ENCODE data around the gene SLIT3.

SLIT3 gene

GRCh38 chr5:168944004-168944403, 356.9 kb downstream of the SLIT3 start:
- no peak overlapping the region for H3K4me3 ChIP-seq (ENCODE audit: low read depth, low read length)
- no peak for TF ChIP-seq CTCF (conservative IDR thresholded peaks at IDR 0.05; ENCODE audit: low read depth, low read length)
- no peak for DNase-seq (ENCODE audit: low read depth)

GRCh38 chr5:168943091-168943884, 357.7 kb downstream of the SLIT3 start:
- TF ChIP-seq CTCF (conservative IDR thresholded peaks at IDR 0.05; ENCODE audit: low read depth, low read length), result no peak
- DNase-seq (ENCODE audit: low read depth), result no peak
- no peak overlapping the region for H3K4me3 ChIP-seq (ENCODE audit: low read depth, low read length)

- no peak overlapping the region for H3K4me3 ChIP-seq (ENCODE audit: low read depth, low read length)
- DNase-seq (ENCODE audit: low read depth), result no peak
- TF ChIP-seq CTCF (conservative IDR thresholded peaks at IDR 0.05; ENCODE audit: low read depth, low read length), result no peak
Measured at GRCh38 chr5:168941901-168942300, 359.0 kb downstream of the SLIT3 start.

- DNase-seq (ENCODE audit: low read depth), result no peak
- TF ChIP-seq CTCF (conservative IDR thresholded peaks at IDR 0.05; ENCODE audit: low read depth, low read length), result no peak
- H3K4me3 ChIP-seq (ENCODE audit: low read depth, low read length), result no peak overlapping the region
Measured at GRCh38 chr5:168940712-168941111, 360.2 kb downstream of the SLIT3 start.

GRCh38 chr5:168939887-168940544, 360.9 kb downstream of the SLIT3 start:
- no peak overlapping the region for H3K4me3 ChIP-seq (ENCODE audit: low read depth, low read length)
- TF ChIP-seq CTCF (conservative IDR thresholded peaks at IDR 0.05; ENCODE audit: low read depth, low read length), result no peak
- DNase-seq (ENCODE audit: low read depth), result no peak

GRCh38 chr5:168939156-168939800, 361.7 kb downstream of the SLIT3 start:
- no peak for DNase-seq (ENCODE audit: low read depth)

More at GRCh38 chr5:168939156-168939800, 361.7 kb downstream of the SLIT3 start:
- TF ChIP-seq CTCF (conservative IDR thresholded peaks at IDR 0.05; ENCODE audit: low read depth, low read length), result no peak
- H3K4me3 ChIP-seq (ENCODE audit: low read depth, low read length), result no peak overlapping the region
